Trophoblast cell (in vitro differentiated cells and primary cell): ENCODE measurements around the gene SPPL3.

Experiments
- DNase-seq, 2 donors: peaks; one replicate each; pipeline ENCODE4 v3.0.0-alpha.2; 2016
- H2AFZ ChIP-seq: 2 replicates; pipeline ENCODE4 v1.6.1; 2013; ENCODE audit warnings: low read length, moderate library complexity, mild to moderate bottlenecking; ENCODE audit not compliant: insufficient read depth, poor library complexity
- H2AK5ac ChIP-seq: 2 replicates; pipeline ENCODE4 v1.6.1; 2013; ENCODE audit warnings: mild to moderate bottlenecking, low read length
- H2BK120ac ChIP-seq: 2 replicates; pipeline ENCODE4 v1.6.1; 2013; ENCODE audit warnings: low read length, mild to moderate bottlenecking, moderate library complexity; ENCODE audit not compliant: insufficient read depth, poor library complexity
- H2BK12ac ChIP-seq: 2 replicates; pipeline ENCODE4 v1.6.1; 2013; ENCODE audit warnings: mild to moderate bottlenecking, low read length, moderate library complexity
- H2BK5ac ChIP-seq: 2 replicates; pipeline ENCODE4 v1.6.1; 2013; ENCODE audit warnings: low read length, low read depth, moderate library complexity, mild to moderate bottlenecking; ENCODE audit not compliant: poor library complexity
- H3K14ac ChIP-seq: 2 replicates; pipeline ENCODE4 v1.6.1; 2013; ENCODE audit warnings: mild to moderate bottlenecking, low read length
- H3K18ac ChIP-seq: 2 replicates; pipeline ENCODE4 v1.6.1; 2013; ENCODE audit warnings: mild to moderate bottlenecking, low read length
- H3K23ac ChIP-seq: 2 replicates; pipeline ENCODE4 v1.6.1; 2013; ENCODE audit warnings: low read length
- H3K27ac ChIP-seq: 2 replicates; pipeline ENCODE4 v1.5.1; 2013; ENCODE audit warnings: low read depth, mild to moderate bottlenecking, inconsistent platforms, low read length, moderate library complexity
- H3K27me3 ChIP-seq: 2 replicates; pipeline ENCODE4 v1.6.1; 2013; ENCODE audit warnings: inconsistent platforms, mild to moderate bottlenecking, low read length, moderate library complexity; ENCODE audit not compliant: insufficient read depth
- H3K36me3 ChIP-seq, 2 experiments: 1 replicate in 1 of 2; 2 replicates in 1 of 2; pipeline ENCODE4 v1.6.1; 2013; ENCODE audit warnings: low read length in 2 of 2, mild to moderate bottlenecking in 2 of 2, moderate library complexity in 1 of 2; ENCODE audit not compliant: insufficient read depth in 2 of 2, control insufficient read depth in 1 of 2
- H3K4ac ChIP-seq: 2 replicates; pipeline ENCODE4 v1.6.1; 2013; ENCODE audit warnings: low read depth, mild to moderate bottlenecking, low read length, moderate library complexity
- H3K4me1 ChIP-seq, 2 experiments: 1 replicate in 1 of 2; 2 replicates in 1 of 2; pipeline ENCODE4 v1.6.1; 2013; ENCODE audit warnings: low read length in 2 of 2, mild to moderate bottlenecking in 2 of 2, moderate library complexity in 1 of 2; ENCODE audit not compliant: insufficient read depth in 2 of 2, control insufficient read depth in 1 of 2
- H3K4me2 ChIP-seq: 2 replicates; pipeline ENCODE4 v1.6.1; 2013; ENCODE audit warnings: inconsistent platforms, mild to moderate bottlenecking, low read length, moderate library complexity
- H3K4me3 ChIP-seq: 2 replicates; pipeline ENCODE4 v1.5.1; 2013; ENCODE audit warnings: mild to moderate bottlenecking, low read depth, low read length, inconsistent platforms
- H3K79me1 ChIP-seq: one replicate; pipeline ENCODE4 v1.6.1; 2013; ENCODE audit warnings: low read length
- H3K79me2 ChIP-seq: 2 replicates; pipeline ENCODE4 v1.6.1; 2013; ENCODE audit warnings: low read length, mild to moderate bottlenecking; ENCODE audit not compliant: control insufficient read depth, insufficient read depth, poor library complexity
- H3K9ac ChIP-seq: 2 replicates; pipeline ENCODE4 v1.6.1; 2013; ENCODE audit warnings: mild to moderate bottlenecking, low read length
- H3K9me3 ChIP-seq: 2 replicates; pipeline ENCODE4 v1.6.1; 2013; ENCODE audit warnings: low read depth, mild to moderate bottlenecking, control low read depth, inconsistent platforms, low read length; ENCODE audit not compliant: insufficient read depth
- H4K12ac ChIP-seq: 2 replicates; pipeline ENCODE4 v1.6.1; 2013; ENCODE audit warnings: low read depth, mild to moderate bottlenecking, low read length, moderate library complexity
- H4K8ac ChIP-seq: 2 replicates; pipeline ENCODE4 v1.6.1; 2013; ENCODE audit warnings: low read depth, mild to moderate bottlenecking, low read length, moderate library complexity
- H4K91ac ChIP-seq: one replicate; pipeline ENCODE4 v1.6.1; 2013; ENCODE audit warnings: low read depth, mild to moderate bottlenecking, low read length, moderate library complexity
- WGBS: extraction: QIAGEN DNeasy Blood & Tissue Kit; methylation state at CpG from one replicate; pipeline ENCODE4 v1.1.7; 2013; ENCODE audit warnings: missing lambda C conversion rate; ENCODE audit not compliant: insufficient read length, insufficient coverage; ENCODE audit errors: extremely low coverage; 5-methylcytosine and 5-hydroxymethylcytosine counted together

SPPL3 gene

DNA sequence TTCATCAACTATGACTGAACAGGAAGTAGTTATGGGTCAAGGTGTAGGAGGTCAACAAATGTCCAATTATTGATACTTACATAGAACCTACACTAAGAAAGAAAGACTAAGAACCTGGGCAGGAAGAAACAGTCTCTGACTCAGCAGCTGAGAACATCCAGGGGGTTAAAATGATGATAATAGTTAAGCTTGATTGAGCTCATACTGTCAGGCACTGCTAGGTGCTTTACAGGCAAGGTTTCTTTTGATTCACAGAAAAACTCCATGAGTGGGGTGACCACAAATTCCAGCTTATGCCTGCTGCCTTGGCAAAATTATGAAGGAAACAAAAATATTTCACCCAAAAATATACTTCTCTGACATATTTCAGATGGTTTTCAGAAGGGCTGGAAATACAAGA lies 103.5 kb downstream of the SPPL3 start:
- Histone ChIP-seq H3K4me1 (peaks cover 10 to 22% of the 10 kb centered on the region in 2 experiments), H3K79me1 (no peaks in the 10 kb centered on the region), H2BK5ac (no peak overlapping the region), H3K27ac (no peak overlapping the region), H3K9ac (no peak overlapping the region), H3K79me2 (no peaks in the 10 kb centered on the region), H3K18ac (no peak overlapping the region), H4K12ac (no peak overlapping the region), H2BK12ac (no peak overlapping the region), H2AK5ac (no peak overlapping the region), H3K36me3 (no peaks in the 10 kb centered on the region), H4K8ac (no peak overlapping the region), H4K91ac (no peak overlapping the region), H2BK120ac (no peak overlapping the region), H3K4me2 (no peak overlapping the region), H3K9me3 (peaks cover 1% of the 10 kb centered on the region), H3K4me3 (no peak overlapping the region), H3K14ac (no peak overlapping the region), H3K4ac (no peak overlapping the region), H2AFZ (no peak overlapping the region), H3K23ac (no peak overlapping the region), H3K27me3 (no peaks in the 10 kb centered on the region)
- DNase-seq, result no peak

GRCh38 chr12:120799243-120800045 lies 104.7 kb downstream of the SPPL3 start:
- Histone ChIP-seq H2BK12ac (no peak overlapping the region), H2AFZ (no peak overlapping the region), H4K12ac (no peak overlapping the region), H4K91ac (no peak overlapping the region), H3K18ac (no peak overlapping the region), H2BK5ac (no peak overlapping the region), H3K79me2 (no peaks in the 10 kb centered on the region), H3K9me3 (peaks cover 1% of the 10 kb centered on the region), H3K9ac (no peak overlapping the region), H3K4me1 (peaks cover 10 to 22% of the 10 kb centered on the region in 2 experiments), H3K27me3 (no peaks in the 10 kb centered on the region), H4K8ac (no peak overlapping the region), H3K79me1 (no peaks in the 10 kb centered on the region), H2AK5ac (no peak overlapping the region), H3K14ac (no peak overlapping the region), H3K4ac (no peak overlapping the region), H3K23ac (no peak overlapping the region), H3K36me3 (no peaks in the 10 kb centered on the region), H3K4me2 (peak overlapping the region; percentile 1), H3K27ac (peak overlapping the region; percentile 32), H2BK120ac (no peak overlapping the region), H3K4me3 (no peak overlapping the region)
- DNase-seq, result peak in 1 of 2 donors; percentile 49
- WGBS, result no CpG with 5 or more reads among the region's 3 CpGs

- no peak overlapping the region for H3K27ac ChIP-seq
- no peak overlapping the region for H2BK5ac ChIP-seq
- H2BK12ac ChIP-seq, result no peak overlapping the region
- no peak overlapping the region for H2BK120ac ChIP-seq
- no peak overlapping the region for H3K9ac ChIP-seq
- H3K79me1 ChIP-seq, result no peaks in the 10 kb centered on the region
- no peak overlapping the region for H3K18ac ChIP-seq
- H3K36me3 ChIP-seq, result no peaks in the 10 kb centered on the region
- no peak overlapping the region for H3K23ac ChIP-seq
- no peak overlapping the region for H2AK5ac ChIP-seq
- no peak overlapping the region for H3K4me3 ChIP-seq
- no peak overlapping the region for H4K8ac ChIP-seq
- no peak for DNase-seq
- no peaks in the 10 kb centered on the region for H3K27me3 ChIP-seq
- H3K9me3 ChIP-seq, result peaks cover 1% of the 10 kb centered on the region
- H3K4me2 ChIP-seq, result no peak overlapping the region
- H3K4ac ChIP-seq, result no peak overlapping the region
- no peak overlapping the region for H2AFZ ChIP-seq
- H4K91ac ChIP-seq, result no peak overlapping the region
- peaks cover 10 to 22% of the 10 kb centered on the region in 2 experiments for H3K4me1 ChIP-seq
- H3K79me2 ChIP-seq, result no peaks in the 10 kb centered on the region
- WGBS, result no CpG with 5 or more reads among the region's 4 CpGs
- no peak overlapping the region for H3K14ac ChIP-seq
- no peak overlapping the region for H4K12ac ChIP-seq
These were observed 105.5 kb downstream of the SPPL3 start for GRCh38 chr12:120798696-120799095.

GRCh38 chr12:120797677-120798642 lies 106.2 kb downstream of the SPPL3 start:
- H3K9ac ChIP-seq, result no peak overlapping the region
- no peak overlapping the region for H2BK12ac ChIP-seq
- peaks cover 10 to 22% of the 10 kb centered on the region in 2 experiments for H3K4me1 ChIP-seq
- no peak overlapping the region for H3K4me2 ChIP-seq
- no CpG with 5 or more reads among the region's 7 CpGs for WGBS
- no peak overlapping the region for H2BK5ac ChIP-seq
- no peak overlapping the region for H3K27ac ChIP-seq
- H3K4me3 ChIP-seq, result no peak overlapping the region
- H3K79me2 ChIP-seq, result no peaks in the 10 kb centered on the region
- no peak overlapping the region for H3K4ac ChIP-seq
- H4K91ac ChIP-seq, result no peak overlapping the region
- H3K9me3 ChIP-seq, result peaks cover 1% of the 10 kb centered on the region
- no peak overlapping the region for H2AK5ac ChIP-seq
- no peak overlapping the region for H3K14ac ChIP-seq
- H3K36me3 ChIP-seq, result no peaks in the 10 kb centered on the region
- no peak overlapping the region for H2BK120ac ChIP-seq
- H4K12ac ChIP-seq, result no peak overlapping the region
- H3K79me1 ChIP-seq, result no peaks in the 10 kb centered on the region
- no peak overlapping the region for H3K18ac ChIP-seq
- DNase-seq, result peak in 1 of 2 donors; percentile 45
- no peak overlapping the region for H4K8ac ChIP-seq
- H3K23ac ChIP-seq, result no peak overlapping the region
- no peaks in the 10 kb centered on the region for H3K27me3 ChIP-seq
- H2AFZ ChIP-seq, result no peak overlapping the region
